IMR-90 (cell line): Measurements from ENCODE around the gene SLC5A10. TPM values are rescaled to one million over a fixed set of nuclear protein-coding genes. Genes with fewer than 3 reads are reported as not detected.

Experiments used
- ATAC-seq: fragments of 200-7000 bp; cut with Tn5 transposase; 2 replicates; pipeline ENCODE4 v1.9.1; 2020; ENCODE audit warnings: low read depth, mild to moderate bottlenecking, moderate library complexity
- BruUV-seq: library from RNA; stranded (reverse); fragments of 400-500 nt; replicated peaks from 2 replicates; lab custom pipeline; 2021; lab: Mats Ljungman, UMichigan
- CTCF ChIA-PET: fragments of 300-600 bp; formaldehyde crosslinking; extraction: SDS; loops from one replicate; lab custom pipeline; 2021; ENCODE audit warnings: antibody characterized with exemption; lab: Yijun Ruan, JAX
- POLR2A ChIA-PET: fragments of 300-600 bp; sonication (Branson Sonifier 250); formaldehyde crosslinking; loops from one replicate; lab custom pipeline; 2022; ENCODE audit warnings: antibody characterized with exemption; ENCODE audit not compliant: unreplicated experiment; lab: Charles Lee
- DNase-seq: peaks from one replicate; pipeline ENCODE4 v3.0.0; 2013
- H2AFZ ChIP-seq: replicated peaks from 2 replicates; pipeline ENCODE3; 2013; ENCODE audit warnings: low read length, mild to moderate bottlenecking; ENCODE audit not compliant: poor library complexity
- H2AK5ac ChIP-seq: 2 replicates; pipeline ENCODE4 v1.6.1; 2013; ENCODE audit warnings: low read depth, low read length, inconsistent platforms
- H2AK9ac ChIP-seq: replicated peaks from 2 replicates; pipeline ENCODE3; 2013; ENCODE audit warnings: mild to moderate bottlenecking, low read depth, low read length, moderate library complexity; ENCODE audit not compliant: poor library complexity
- H2BK120ac ChIP-seq: 2 replicates; pipeline ENCODE4 v1.6.1; 2013; ENCODE audit warnings: low read depth, low read length, inconsistent platforms
- H2BK15ac ChIP-seq: 3 replicates; pipeline ENCODE4 v1.6.1; 2013; ENCODE audit warnings: low read depth, low read length, inconsistent platforms
- H2BK20ac ChIP-seq: 2 replicates; pipeline ENCODE4 v1.6.1; 2013; ENCODE audit warnings: low read depth, mild to moderate bottlenecking, inconsistent platforms, low read length, moderate library complexity
- H2BK5ac ChIP-seq: 2 replicates; pipeline ENCODE4 v1.6.1; 2013; ENCODE audit warnings: mild to moderate bottlenecking, low read depth, low read length, inconsistent platforms; ENCODE audit not compliant: poor library complexity, severe bottlenecking
- H3K14ac ChIP-seq: replicated peaks from 2 replicates; pipeline ENCODE4 v1.6.1; 2013; ENCODE audit warnings: low read depth, low read length, inconsistent platforms
- H3K18ac ChIP-seq: 2 replicates; pipeline ENCODE4 v1.6.1; 2013; ENCODE audit warnings: low read depth, low read length, control low read depth
- H3K23ac ChIP-seq: 2 replicates; pipeline ENCODE4 v1.6.1; 2013; ENCODE audit warnings: low read depth, low read length, inconsistent platforms
- H3K27ac ChIP-seq: 2 replicates; pipeline ENCODE4 v1.5.1; 2013; ENCODE audit warnings: mild to moderate bottlenecking, control low read depth, low read length; ENCODE audit not compliant: insufficient read depth
- H3K27me3 ChIP-seq: 2 replicates; pipeline ENCODE4 v1.6.1; 2013; ENCODE audit warnings: low read length; ENCODE audit not compliant: control insufficient read depth, insufficient read depth
- H3K36me3 ChIP-seq: 2 replicates; pipeline ENCODE4 v1.6.1; 2013; ENCODE audit warnings: low read length, mixed read lengths; ENCODE audit not compliant: control insufficient read depth, insufficient read depth
- H3K4ac ChIP-seq: 2 replicates; pipeline ENCODE4 v1.6.1; 2013; ENCODE audit warnings: low read depth, low read length, inconsistent platforms
- H3K4me1 ChIP-seq: 2 replicates; pipeline ENCODE4 v1.6.1; 2013; ENCODE audit warnings: low read length, mixed read lengths; ENCODE audit not compliant: control insufficient read depth, insufficient read depth
- H3K4me2 ChIP-seq: 2 replicates; pipeline ENCODE4 v1.6.1; 2013; ENCODE audit warnings: low read depth, mild to moderate bottlenecking, control low read depth, low read length, moderate library complexity
- H3K4me3 ChIP-seq: 2 replicates; pipeline ENCODE4 v1.5.1; 2013; ENCODE audit warnings: low read depth, mild to moderate bottlenecking, control low read depth, low read length, moderate library complexity; ENCODE audit not compliant: insufficient read depth
- H3K56ac ChIP-seq: 2 replicates; pipeline ENCODE4 v1.6.1; 2013; ENCODE audit warnings: low read length, inconsistent platforms; ENCODE audit not compliant: insufficient read depth; ENCODE audit errors: extremely low read depth
- H3K79me1 ChIP-seq, 2 experiments: 2 replicates each; pipeline ENCODE4 v1.6.1; 2013; ENCODE audit warnings: low read length in 2 of 2, inconsistent platforms in 1 of 2, low read depth in 1 of 2
- H3K9ac ChIP-seq: 2 replicates; pipeline ENCODE4 v1.6.1; 2013; ENCODE audit warnings: low read depth, low read length, control low read depth
- H3K9me1 ChIP-seq: 2 replicates; pipeline ENCODE4 v1.6.1; 2013; ENCODE audit warnings: low read length, inconsistent platforms; ENCODE audit not compliant: insufficient read depth
- H3K9me3 ChIP-seq: 2 replicates; pipeline ENCODE4 v1.6.1; 2013; ENCODE audit warnings: low read length; ENCODE audit not compliant: control insufficient read depth, insufficient read depth
- H4K20me1 ChIP-seq: 2 replicates; pipeline ENCODE4 v1.6.1; 2013; ENCODE audit warnings: low read length, inconsistent platforms; ENCODE audit not compliant: insufficient read depth
- H4K5ac ChIP-seq: 2 replicates; pipeline ENCODE4 v1.6.1; 2013; ENCODE audit warnings: mild to moderate bottlenecking, low read depth, low read length, control low read depth
- H4K8ac ChIP-seq, 2 experiments: 2 replicates each; pipeline ENCODE4 v1.6.1; 2013; ENCODE audit warnings: low read depth in 2 of 2, low read length in 2 of 2, control low read depth in 1 of 2, inconsistent platforms in 1 of 2
- H4K91ac ChIP-seq: 2 replicates; pipeline ENCODE4 v1.6.1; 2013; ENCODE audit warnings: low read depth, low read length, inconsistent platforms; ENCODE audit not compliant: insufficient read depth
- BHLHE40 ChIP-seq: fragments of 150-350 bp; IDR thresholded peaks from 2 replicates; pipeline ENCODE4 v1.6.1; 2016; ENCODE audit warnings: mild to moderate bottlenecking, low read depth, low read length
- CEBPB ChIP-seq: IDR thresholded peaks from 2 replicates; pipeline ENCODE4 v1.6.1; 2012; ENCODE audit warnings: low read depth, low read length, improper control_type of control experiment
- MAFK ChIP-seq: IDR thresholded peaks from 2 replicates; pipeline ENCODE4 v1.6.1; 2012; ENCODE audit warnings: low read depth, low read length, improper control_type of control experiment
- MAZ ChIP-seq: IDR thresholded peaks from 2 replicates; pipeline ENCODE4 v1.6.1; 2012; ENCODE audit warnings: low read depth, mild to moderate bottlenecking, low read length, improper control_type of control experiment, moderate library complexity, borderline replicate concordance
- POLR2A ChIP-seq: IDR thresholded peaks from 2 replicates; pipeline ENCODE4 v1.6.1; 2012; ENCODE audit warnings: mild to moderate bottlenecking, low read depth, low read length
- RAD21 ChIP-seq: IDR thresholded peaks from 2 replicates; pipeline ENCODE4 v1.6.1; 2012; ENCODE audit warnings: low read length, improper control_type of control experiment
- WGBS, 2 experiments: methylation state at CpG; one replicate each; pipeline versions ENCODE4 v1.1.5 to v1.1.7; 2013; ENCODE audit warnings: missing lambda C conversion rate in 2 of 2; ENCODE audit not compliant: insufficient read length in 1 of 2; ENCODE audit errors: extremely low coverage in 2 of 2; 5-methylcytosine and 5-hydroxymethylcytosine counted together
- dilution Hi-C: fragments of 300-500 bp; cut with HindIII; formaldehyde crosslinking; loops from one replicate; pipeline ENCODE4 v1.14.3; 2018; ENCODE audit warnings: low sequenced_read_pairs; ENCODE audit not compliant: unreplicated experiment
- in situ Hi-C: fragments of 300-500 bp; cut with MboI; formaldehyde crosslinking; loops from 3 replicates; pipeline ENCODE4 v1.14.3; 2019; ENCODE audit warnings: low sequenced_read_pairs, inconsistent platforms, mixed read lengths
- intact Hi-C: fragments of 100-400 bp; cut with micrococcal nuclease; formaldehyde crosslinking; loops from 2 replicates; pipeline ENCODE4 v1.10.0; 2022
- polyA plus RNA-seq, 3 experiments: library from polyadenylated mRNA; depleted of rRNA; stranded (reverse); fragments of >200 nt; gene quantifications; 2 replicates each; pipeline ENCODE4 v1.2.3, GENCODE V29; 2012; ENCODE audit warnings: low replicate concordance in 1 of 3
- total RNA-seq: library from RNA; depleted of rRNA; stranded (reverse); fragments of >200 nt; gene quantifications from 2 replicates; pipeline ENCODE4 v1.2.3, GENCODE V29; 2012

The SLC5A10 gene
- total and polyA plus RNA-seq, 2 of the 4 experiments (the other 2 are of a cell fraction), result not detected

- H3K23ac ChIP-seq, result no peak overlapping the region
- no peak overlapping the region for H4K8ac ChIP-seq
- H2BK5ac ChIP-seq, result no peak overlapping the region
- CTCF ChIA-PET, result no interaction called here
- no peak overlapping the region for H3K4me3 ChIP-seq
- no peaks in the 10 kb centered on the region; the same call in 1 of the 2 replicates for H3K27me3 ChIP-seq
- no peak overlapping the region for H2AK5ac ChIP-seq
- no peak overlapping the region for H2AK9ac ChIP-seq
- H3K4me2 ChIP-seq, result no peak overlapping the region
- POLR2A ChIA-PET, result no interaction called here
- BruUV-seq, result no TSS peak
- dilution Hi-C loops, result no loop called here
- no peak overlapping the region for H3K18ac ChIP-seq
- intact Hi-C loops, result no loop called here
- H3K9me3 ChIP-seq, result no peaks in the 10 kb centered on the region
- no peak overlapping the region for H3K9ac ChIP-seq
- H3K14ac ChIP-seq, result no peak overlapping the region
- no peak overlapping the region for H4K91ac ChIP-seq
- DNase-seq (no peak), ATAC-seq (no peak; the same call in 1 of the 2 replicates)
- no peak overlapping the region for H3K4ac ChIP-seq
- no peaks in the 10 kb centered on the region for H4K20me1 ChIP-seq
- no peak overlapping the region for H4K5ac ChIP-seq
- no peak for TF ChIP-seq BHLHE40
- no peak for TF ChIP-seq MAFK
- no peak for TF ChIP-seq RAD21
- no peak for TF ChIP-seq MAZ
- TF ChIP-seq POLR2A, result no peak
- TF ChIP-seq CEBPB, result no peak
- in situ Hi-C loops, result no loop called here
- no peaks in the 10 kb centered on the region for H3K79me1 ChIP-seq
- no peak overlapping the region for H2BK120ac ChIP-seq
- H2AFZ ChIP-seq, result no peak overlapping the region
- H3K4me1 ChIP-seq, result no peaks in the 10 kb centered on the region
- WGBS, 2 experiments, result 93% methylated on average over 3 of the region's 24 CpGs; no CpG with 5 or more reads in 1 of the 2 experiments
- no peaks in the 10 kb centered on the region for H3K36me3 ChIP-seq
- H3K56ac ChIP-seq, result no peak overlapping the region
- H2BK15ac ChIP-seq, result no peak overlapping the region
- H2BK20ac ChIP-seq, result no peak overlapping the region
- H3K27ac ChIP-seq, result no peak overlapping the region
- peaks cover 5% of the 10 kb centered on the region; the same call in 1 of the 2 replicates for H3K9me1 ChIP-seq
These were observed 69.7 kb downstream of the SLC5A10 start for GRCh38 chr17:19021622-19022083.
